HEK293 (cell line): ENCODE data around the gene CREB3L1.

Experiments used
- CTCF ChIA-PET: fragments of 350-600 bp; formaldehyde crosslinking; extraction: SDS; loops from one replicate; lab custom pipeline; 2021; ENCODE audit warnings: antibody characterized with exemption; lab: Yijun Ruan, JAX
- POLR2A ChIA-PET: fragments of 300-600 bp; formaldehyde crosslinking; extraction: SDS; loops from one replicate; lab custom pipeline; 2020; ENCODE audit warnings: antibody characterized with exemption, inconsistent platforms; lab: Yijun Ruan, JAX
- H3K27ac ChIP-seq: fragments of 200-500 bp; sonication (Bioruptor generic); 2 replicates; pipeline ENCODE4 v1.5.1; 2014; ENCODE audit warnings: low read depth, low read length, control low read depth, inconsistent platforms; ENCODE audit errors: extremely low read depth
- H3K36me3 ChIP-seq, 2 experiments: fragments of 200-500 bp in 1 of 2; sonication (Bioruptor generic) in 1 of 2; 1 replicate in 1 of 2; 2 replicates in 1 of 2; pipeline ENCODE4 v1.5.1; 2014 to 2017; ENCODE audit warnings: inconsistent platforms in 2 of 2, low read length in 2 of 2; ENCODE audit not compliant: control insufficient read depth in 2 of 2, insufficient read depth in 1 of 2
- H3K4me1 ChIP-seq: fragments of 200-500 bp; sonication (Bioruptor generic); 2 replicates; pipeline ENCODE4 v1.5.1; 2014; ENCODE audit warnings: mild to moderate bottlenecking, low read length, inconsistent platforms; ENCODE audit not compliant: control insufficient read depth, insufficient read depth
- H3K4me3 ChIP-seq: 2 replicates; pipeline ENCODE4 v1.5.1; 2011; ENCODE audit warnings: low read depth, mild to moderate bottlenecking, control low read depth, low read length, moderate library complexity
- H3K9me3 ChIP-seq: fragments of 200-500 bp; sonication (Bioruptor generic); 2 replicates; pipeline ENCODE4 v1.5.1; 2014; ENCODE audit warnings: low read depth, low read length, inconsistent platforms; ENCODE audit not compliant: control insufficient read depth, insufficient read depth
- GLIS2 ChIP-seq: fragments of 450-650 bp; formaldehyde crosslinking; IDR thresholded peaks from 2 replicates; pipeline ENCODE4 v1.5.1; 2016; ENCODE audit warnings: missing biosample characterization, missing genetic modification characterization
- IKZF3 ChIP-seq: fragments of 450-650 bp; IDR thresholded peaks from 2 replicates; pipeline ENCODE4 v1.5.0; 2018; ENCODE audit warnings: missing biosample characterization, mild to moderate bottlenecking, missing genetic modification characterization, moderate library complexity
- OVOL3 ChIP-seq: fragments of 450-650 bp; formaldehyde crosslinking; IDR thresholded peaks from 2 replicates; pipeline ENCODE4 v1.5.1; 2016; ENCODE audit warnings: missing biosample characterization, missing genetic modification characterization
- WT1 ChIP-seq: fragments of 450-650 bp; formaldehyde crosslinking; IDR thresholded peaks from 2 replicates; pipeline ENCODE4 v1.5.1; 2016; ENCODE audit warnings: missing biosample characterization, missing genetic modification characterization
- ZBTB17 ChIP-seq: fragments of 450-650 bp; formaldehyde crosslinking; IDR thresholded peaks from 2 replicates; pipeline ENCODE4 v1.5.1; 2016; ENCODE audit warnings: missing biosample characterization, missing genetic modification characterization
- ZBTB8A ChIP-seq: fragments of 450-650 bp; formaldehyde crosslinking; IDR thresholded peaks from 2 replicates; pipeline ENCODE4 v1.5.1; 2016; ENCODE audit warnings: missing biosample characterization, missing genetic modification characterization
- ZFHX2 ChIP-seq: fragments of 450-650 bp; formaldehyde crosslinking; conservative IDR thresholded peaks from 2 replicates; pipeline ENCODE4 v1.5.1; 2016; ENCODE audit warnings: missing biosample characterization, missing genetic modification characterization
- ZFP69B ChIP-seq: fragments of 450-650 bp; formaldehyde crosslinking; IDR thresholded peaks from 2 replicates; pipeline ENCODE4 v1.5.1; 2016; ENCODE audit warnings: missing biosample characterization, missing genetic modification characterization
- ZIC2 ChIP-seq: fragments of 450-650 bp; formaldehyde crosslinking; IDR thresholded peaks from 2 replicates; pipeline ENCODE4 v1.5.1; 2016; ENCODE audit warnings: missing biosample characterization, missing genetic modification characterization
- ZNF10 ChIP-seq: fragments of 450-650 bp; formaldehyde crosslinking; IDR thresholded peaks from 2 replicates; pipeline ENCODE4 v1.5.1; 2017; ENCODE audit warnings: missing biosample characterization, missing genetic modification characterization
- ZNF132 ChIP-seq: fragments of 450-650 bp; formaldehyde crosslinking; IDR thresholded peaks from 2 replicates; pipeline ENCODE4 v1.5.1; 2017; ENCODE audit warnings: missing biosample characterization, missing genetic modification characterization, borderline replicate concordance
- ZNF155 ChIP-seq: fragments of 450-650 bp; formaldehyde crosslinking; IDR thresholded peaks from 2 replicates; pipeline ENCODE4 v1.5.1; 2016; ENCODE audit warnings: missing biosample characterization, missing genetic modification characterization
- ZNF2 ChIP-seq: fragments of 450-650 bp; formaldehyde crosslinking; IDR thresholded peaks from 2 replicates; pipeline ENCODE4 v1.5.1; 2016; ENCODE audit warnings: missing biosample characterization, missing genetic modification characterization
- ZNF248 ChIP-seq: fragments of 450-650 bp; formaldehyde crosslinking; IDR thresholded peaks from 2 replicates; pipeline ENCODE4 v1.5.1; 2017; ENCODE audit warnings: missing biosample characterization, missing genetic modification characterization
- ZNF341 ChIP-seq: fragments of 450-650 bp; formaldehyde crosslinking; IDR thresholded peaks from 2 replicates; pipeline ENCODE4; 2016; ENCODE audit warnings: low read depth, missing biosample characterization, missing genetic modification characterization
- ZNF473 ChIP-seq: fragments of 450-650 bp; formaldehyde crosslinking; IDR thresholded peaks from 2 replicates; pipeline ENCODE4 v1.5.1; 2017; ENCODE audit warnings: missing biosample characterization, missing genetic modification characterization
- ZNF544 ChIP-seq: fragments of 450-650 bp; formaldehyde crosslinking; IDR thresholded peaks from 2 replicates; pipeline ENCODE4 v1.5.0; 2017; ENCODE audit warnings: missing biosample characterization, missing genetic modification characterization
- ZNF600 ChIP-seq: fragments of 450-650 bp; formaldehyde crosslinking; IDR thresholded peaks from 2 replicates; pipeline ENCODE4 v1.5.1; 2016; ENCODE audit warnings: missing biosample characterization, missing genetic modification characterization
- ZNF76 ChIP-seq: fragments of 450-650 bp; formaldehyde crosslinking; IDR thresholded peaks from 2 replicates; pipeline ENCODE4; 2016; ENCODE audit warnings: low read depth, missing biosample characterization, missing genetic modification characterization, borderline replicate concordance
- TF ChIP-seq, protein P1 (sequence below): fragments of 450-650 bp; formaldehyde crosslinking; IDR thresholded peaks from 2 replicates; pipeline ENCODE4 v1.5.1; 2016; ENCODE audit warnings: missing biosample characterization, missing genetic modification characterization, borderline replicate concordance
- TF ChIP-seq, protein P2 (sequence below): fragments of 450-650 bp; formaldehyde crosslinking; IDR thresholded peaks from 2 replicates; pipeline ENCODE4 v1.5.1; 2016; ENCODE audit warnings: missing biosample characterization, missing genetic modification characterization
- TF ChIP-seq, protein P3 (sequence below): fragments of 450-650 bp; formaldehyde crosslinking; IDR thresholded peaks from 2 replicates; pipeline ENCODE4 v1.5.1; 2016; ENCODE audit warnings: missing biosample characterization, missing genetic modification characterization
- TF ChIP-seq, protein P4 (sequence below): fragments of 450-650 bp; formaldehyde crosslinking; IDR thresholded peaks from 2 replicates; pipeline ENCODE4 v1.5.1; 2017; ENCODE audit warnings: missing biosample characterization, missing genetic modification characterization
- TF ChIP-seq, protein P5 (sequence below): sonication (generic); formaldehyde crosslinking; IDR thresholded peaks from 2 replicates; pipeline ENCODE4 v1.8.1; 2022; ENCODE audit warnings: mild to moderate bottlenecking, moderate library complexity, missing genetic modification reagents
- TF ChIP-seq, protein P6 (sequence below): fragments of 450-650 bp; formaldehyde crosslinking; IDR thresholded peaks from 2 replicates; pipeline ENCODE4 v1.5.1; 2016; ENCODE audit warnings: missing biosample characterization, missing genetic modification characterization

The CREB3L1 gene

DNA sequence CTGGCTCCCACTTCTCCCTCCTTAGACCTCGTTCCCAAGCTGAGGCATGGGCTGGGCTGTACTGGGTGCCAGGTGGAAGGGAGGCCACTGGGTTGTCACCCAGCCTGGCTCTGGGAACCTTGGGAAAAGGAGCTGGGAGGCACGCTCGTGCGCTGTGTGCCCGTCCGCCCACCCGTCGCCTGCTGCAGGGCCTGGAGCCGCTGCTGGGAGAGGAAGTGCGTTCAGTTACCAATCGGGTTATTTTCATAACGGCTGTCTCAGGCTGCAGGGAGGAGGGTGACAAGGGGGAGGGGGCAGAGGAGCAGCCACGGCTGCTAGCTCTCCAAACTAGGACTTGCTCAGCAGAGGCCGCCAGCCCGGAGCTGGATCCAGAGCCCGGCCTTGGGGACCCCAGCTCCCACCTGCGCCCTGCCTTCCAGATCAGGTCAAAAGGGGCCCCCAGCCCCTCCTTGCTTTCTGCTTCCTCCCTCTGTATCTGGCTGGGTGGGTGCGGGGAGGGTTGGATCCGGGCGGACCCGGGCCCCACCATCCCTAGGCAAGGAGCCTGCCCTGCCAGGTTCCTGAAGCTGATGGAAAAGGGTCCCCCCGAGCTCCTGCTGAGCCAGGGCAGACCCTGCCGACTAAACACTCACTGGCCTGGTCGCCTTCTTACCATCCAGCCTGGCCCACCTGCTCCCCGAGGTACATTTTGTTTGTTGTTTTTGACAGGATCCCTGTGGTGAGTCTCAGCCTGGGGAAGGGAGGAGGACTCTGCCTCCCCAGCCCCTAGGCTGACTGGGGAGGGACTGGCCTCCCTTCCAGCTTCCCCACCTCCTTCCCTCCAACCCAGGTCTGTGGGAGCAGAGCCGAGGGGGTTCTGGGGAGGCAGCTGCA is 84.1 kb downstream of the CREB3L1 start:
- no peak overlapping the region for H3K4me3 ChIP-seq
- POLR2A ChIA-PET: interaction anchor here (1.0 to 1.1 kb wide), 2 partner anchors 10 to 122 kb away, joined by 3 to 4 read pairs; no protein-coding TSS in a partner anchor
- TF ChIP-seq ZNF341 (tag by site-specific recombination) (peak; percentile 65), ZBTB8A (tag by site-specific recombination) (peak; percentile 94), ZNF155 (tag by site-specific recombination) (no peak), ZFP69B (tag by site-specific recombination) (no peak), ZNF10 (tag by site-specific recombination) (peak; percentile 91), ZBTB17 (tag by site-specific recombination) (peak; percentile 66), OVOL3 (tag by site-specific recombination) (0 out of 2 replicates have a peak, but pooled peaks have one; percentile 43), IKZF3 (peak; percentile 48; the same call in 1 of the 2 replicates), ZNF76 (peak; percentile 51; the same call in 1 of the 2 replicates), ZNF544 (tag by site-specific recombination) (no peak), ZFHX2 (peak; percentile 83), ZNF600 (tag by site-specific recombination) (peak; percentile 97), ZNF473 (tag by site-specific recombination) (no peak), WT1 (tag by site-specific recombination) (peak; percentile 92), ZIC2 (tag by site-specific recombination) (peak; percentile 23), ZNF2 (no peak), ZNF248 (tag by site-specific recombination) (no peak), GLIS2 (peak; percentile 90), ZNF132 (tag by site-specific recombination) (no peak)
- TF ChIP-seq, protein P1, sequence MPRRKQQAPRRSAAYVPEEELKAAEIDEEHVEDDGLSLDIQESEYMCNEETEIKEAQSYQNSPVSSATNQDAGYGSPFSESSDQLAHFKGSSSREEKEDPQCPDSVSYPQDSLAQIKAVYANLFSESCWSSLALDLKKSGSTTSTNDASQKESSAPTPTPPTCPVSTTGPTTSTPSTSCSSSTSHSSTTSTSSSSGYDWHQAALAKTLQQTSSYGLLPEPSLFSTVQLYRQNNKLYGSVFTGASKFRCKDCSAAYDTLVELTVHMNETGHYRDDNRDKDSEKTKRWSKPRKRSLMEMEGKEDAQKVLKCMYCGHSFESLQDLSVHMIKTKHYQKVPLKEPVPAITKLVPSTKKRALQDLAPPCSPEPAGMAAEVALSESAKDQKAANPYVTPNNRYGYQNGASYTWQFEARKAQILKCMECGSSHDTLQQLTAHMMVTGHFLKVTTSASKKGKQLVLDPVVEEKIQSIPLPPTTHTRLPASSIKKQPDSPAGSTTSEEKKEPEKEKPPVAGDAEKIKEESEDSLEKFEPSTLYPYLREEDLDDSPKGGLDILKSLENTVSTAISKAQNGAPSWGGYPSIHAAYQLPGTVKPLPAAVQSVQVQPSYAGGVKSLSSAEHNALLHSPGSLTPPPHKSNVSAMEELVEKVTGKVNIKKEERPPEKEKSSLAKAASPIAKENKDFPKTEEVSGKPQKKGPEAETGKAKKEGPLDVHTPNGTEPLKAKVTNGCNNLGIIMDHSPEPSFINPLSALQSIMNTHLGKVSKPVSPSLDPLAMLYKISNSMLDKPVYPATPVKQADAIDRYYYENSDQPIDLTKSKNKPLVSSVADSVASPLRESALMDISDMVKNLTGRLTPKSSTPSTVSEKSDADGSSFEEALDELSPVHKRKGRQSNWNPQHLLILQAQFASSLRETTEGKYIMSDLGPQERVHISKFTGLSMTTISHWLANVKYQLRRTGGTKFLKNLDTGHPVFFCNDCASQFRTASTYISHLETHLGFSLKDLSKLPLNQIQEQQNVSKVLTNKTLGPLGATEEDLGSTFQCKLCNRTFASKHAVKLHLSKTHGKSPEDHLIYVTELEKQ (tag by site-specific recombination): no peak
- TF ChIP-seq, protein P2, sequence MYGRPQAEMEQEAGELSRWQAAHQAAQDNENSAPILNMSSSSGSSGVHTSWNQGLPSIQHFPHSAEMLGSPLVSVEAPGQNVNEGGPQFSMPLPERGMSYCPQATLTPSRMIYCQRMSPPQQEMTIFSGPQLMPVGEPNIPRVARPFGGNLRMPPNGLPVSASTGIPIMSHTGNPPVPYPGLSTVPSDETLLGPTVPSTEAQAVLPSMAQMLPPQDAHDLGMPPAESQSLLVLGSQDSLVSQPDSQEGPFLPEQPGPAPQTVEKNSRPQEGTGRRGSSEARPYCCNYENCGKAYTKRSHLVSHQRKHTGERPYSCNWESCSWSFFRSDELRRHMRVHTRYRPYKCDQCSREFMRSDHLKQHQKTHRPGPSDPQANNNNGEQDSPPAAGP: 0 out of 2 replicates have a peak, but pooled peaks have one; percentile 30
- TF ChIP-seq, protein P3, sequence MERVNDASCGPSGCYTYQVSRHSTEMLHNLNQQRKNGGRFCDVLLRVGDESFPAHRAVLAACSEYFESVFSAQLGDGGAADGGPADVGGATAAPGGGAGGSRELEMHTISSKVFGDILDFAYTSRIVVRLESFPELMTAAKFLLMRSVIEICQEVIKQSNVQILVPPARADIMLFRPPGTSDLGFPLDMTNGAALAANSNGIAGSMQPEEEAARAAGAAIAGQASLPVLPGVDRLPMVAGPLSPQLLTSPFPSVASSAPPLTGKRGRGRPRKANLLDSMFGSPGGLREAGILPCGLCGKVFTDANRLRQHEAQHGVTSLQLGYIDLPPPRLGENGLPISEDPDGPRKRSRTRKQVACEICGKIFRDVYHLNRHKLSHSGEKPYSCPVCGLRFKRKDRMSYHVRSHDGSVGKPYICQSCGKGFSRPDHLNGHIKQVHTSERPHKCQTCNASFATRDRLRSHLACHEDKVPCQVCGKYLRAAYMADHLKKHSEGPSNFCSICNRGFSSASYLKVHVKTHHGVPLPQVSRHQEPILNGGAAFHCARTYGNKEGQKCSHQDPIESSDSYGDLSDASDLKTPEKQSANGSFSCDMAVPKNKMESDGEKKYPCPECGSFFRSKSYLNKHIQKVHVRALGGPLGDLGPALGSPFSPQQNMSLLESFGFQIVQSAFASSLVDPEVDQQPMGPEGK (tag by site-specific recombination): peak; percentile 45; the same call in 1 of the 2 replicates
- TF ChIP-seq, protein P4, sequence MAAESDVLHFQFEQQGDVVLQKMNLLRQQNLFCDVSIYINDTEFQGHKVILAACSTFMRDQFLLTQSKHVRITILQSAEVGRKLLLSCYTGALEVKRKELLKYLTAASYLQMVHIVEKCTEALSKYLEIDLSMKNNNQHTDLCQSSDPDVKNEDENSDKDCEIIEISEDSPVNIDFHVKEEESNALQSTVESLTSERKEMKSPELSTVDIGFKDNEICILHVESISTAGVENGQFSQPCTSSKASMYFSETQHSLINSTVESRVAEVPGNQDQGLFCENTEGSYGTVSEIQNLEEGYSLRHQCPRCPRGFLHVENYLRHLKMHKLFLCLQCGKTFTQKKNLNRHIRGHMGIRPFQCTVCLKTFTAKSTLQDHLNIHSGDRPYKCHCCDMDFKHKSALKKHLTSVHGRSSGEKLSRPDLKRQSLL (tag by site-specific recombination): peak; percentile 67
- TF ChIP-seq, protein P5, sequence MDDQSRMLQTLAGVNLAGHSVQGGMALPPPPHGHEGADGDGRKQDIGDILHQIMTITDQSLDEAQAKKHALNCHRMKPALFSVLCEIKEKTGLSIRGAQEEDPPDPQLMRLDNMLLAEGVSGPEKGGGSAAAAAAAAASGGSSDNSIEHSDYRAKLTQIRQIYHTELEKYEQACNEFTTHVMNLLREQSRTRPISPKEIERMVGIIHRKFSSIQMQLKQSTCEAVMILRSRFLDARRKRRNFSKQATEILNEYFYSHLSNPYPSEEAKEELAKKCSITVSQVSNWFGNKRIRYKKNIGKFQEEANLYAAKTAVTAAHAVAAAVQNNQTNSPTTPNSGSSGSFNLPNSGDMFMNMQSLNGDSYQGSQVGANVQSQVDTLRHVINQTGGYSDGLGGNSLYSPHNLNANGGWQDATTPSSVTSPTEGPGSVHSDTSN: peak; percentile 41; the same call in 1 of the 2 replicates
- TF ChIP-seq, protein P6, sequence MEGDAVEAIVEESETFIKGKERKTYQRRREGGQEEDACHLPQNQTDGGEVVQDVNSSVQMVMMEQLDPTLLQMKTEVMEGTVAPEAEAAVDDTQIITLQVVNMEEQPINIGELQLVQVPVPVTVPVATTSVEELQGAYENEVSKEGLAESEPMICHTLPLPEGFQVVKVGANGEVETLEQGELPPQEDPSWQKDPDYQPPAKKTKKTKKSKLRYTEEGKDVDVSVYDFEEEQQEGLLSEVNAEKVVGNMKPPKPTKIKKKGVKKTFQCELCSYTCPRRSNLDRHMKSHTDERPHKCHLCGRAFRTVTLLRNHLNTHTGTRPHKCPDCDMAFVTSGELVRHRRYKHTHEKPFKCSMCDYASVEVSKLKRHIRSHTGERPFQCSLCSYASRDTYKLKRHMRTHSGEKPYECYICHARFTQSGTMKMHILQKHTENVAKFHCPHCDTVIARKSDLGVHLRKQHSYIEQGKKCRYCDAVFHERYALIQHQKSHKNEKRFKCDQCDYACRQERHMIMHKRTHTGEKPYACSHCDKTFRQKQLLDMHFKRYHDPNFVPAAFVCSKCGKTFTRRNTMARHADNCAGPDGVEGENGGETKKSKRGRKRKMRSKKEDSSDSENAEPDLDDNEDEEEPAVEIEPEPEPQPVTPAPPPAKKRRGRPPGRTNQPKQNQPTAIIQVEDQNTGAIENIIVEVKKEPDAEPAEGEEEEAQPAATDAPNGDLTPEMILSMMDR: no peak

More for the DNA sequence above, 84.1 kb downstream of the CREB3L1 start:
- CTCF ChIA-PET: interaction anchor here (0.5 to 3.3 kb wide), 8 partner anchors 9 to 122 kb away, joined by 3 to 23 read pairs (median 3); partner anchors contain the start of gene CHRM4
- Histone ChIP-seq H3K36me3 (peaks cover 0 to 6% of the 10 kb centered on the region in 2 experiments; a peak in 1 of 3 replicates), H3K4me1 (peaks cover 9% of the 10 kb centered on the region), H3K27ac (no peak overlapping the region; the same call in 1 of the 2 replicates), H3K9me3 (no peaks in the 10 kb centered on the region)
